HS-27A (cell line): ENCODE data around the gene KIF3C.
"Not testable (repeated sequence)": the region's sequence is repeated elsewhere in the genome, so short reads cannot be mapped to it uniquely, and the experiment has no call there.

Experiments
- DNase-seq: peaks from one replicate; pipeline ENCODE4 v3.0.0-alpha.2; 2012; ENCODE audit warnings: low read depth, missing footprints

The KIF3C gene

DNA sequence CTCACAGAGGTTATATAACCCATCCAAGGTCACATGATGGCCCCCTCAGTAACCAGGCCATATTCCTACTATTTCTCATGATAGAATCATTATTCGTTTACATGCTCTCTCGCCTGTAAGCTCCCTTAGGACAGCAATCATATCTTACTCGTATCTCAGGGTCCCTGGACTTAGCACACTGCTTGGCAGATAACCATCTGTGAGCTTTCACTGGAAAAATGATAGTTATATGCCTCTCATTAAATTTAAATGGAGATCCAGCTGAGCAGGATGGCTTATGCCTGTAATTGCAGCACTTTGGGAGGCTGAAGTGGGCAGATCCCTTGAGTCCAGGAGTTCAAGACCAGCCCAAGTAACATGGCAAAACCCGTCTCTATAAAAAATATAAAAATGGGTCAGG, 21.9 kb downstream of the KIF3C start:
- no peak for DNase-seq

DNA sequence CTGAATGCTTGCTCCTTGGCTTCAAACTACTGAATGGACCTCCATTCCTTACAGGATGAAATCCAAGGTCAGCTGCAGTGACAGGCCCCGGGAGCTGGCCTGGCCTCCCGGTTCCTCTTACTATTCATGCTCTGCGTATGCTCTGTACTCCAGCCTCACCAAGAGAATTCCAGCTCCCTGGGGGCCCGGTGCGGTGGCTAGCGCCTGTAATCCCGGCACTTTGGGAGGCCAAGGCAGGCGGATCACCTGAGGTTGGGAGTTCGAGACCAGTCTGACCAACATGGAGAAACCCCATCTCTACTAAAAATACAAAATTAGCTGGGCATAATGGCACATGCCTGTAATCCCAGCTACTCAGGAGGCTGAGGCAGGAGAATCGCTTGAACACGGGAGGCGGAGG, 23.7 kb downstream of the KIF3C start:
- not testable (repeated sequence) for DNase-seq

DNA sequence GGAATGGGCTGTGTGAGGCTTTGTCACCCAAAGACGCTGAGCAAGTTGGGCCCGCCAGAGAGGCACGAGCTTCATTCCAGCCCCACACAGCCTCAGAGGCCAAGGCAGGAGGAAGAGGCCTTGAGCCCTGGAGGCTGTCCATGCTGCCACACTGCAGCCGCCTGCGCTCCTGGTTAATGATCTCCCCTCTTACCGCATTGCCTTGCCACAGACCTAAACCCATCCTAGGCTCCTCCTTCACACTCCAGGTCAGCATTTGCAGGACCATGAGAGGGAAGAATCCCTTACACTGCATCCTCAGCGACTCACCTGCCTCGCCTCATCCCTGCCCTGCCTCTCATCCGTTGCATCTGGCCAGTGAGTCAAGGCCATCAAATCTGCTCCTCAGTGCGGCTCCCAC, 24.6 kb downstream of the KIF3C start:
- DNase-seq, result no peak

DNA sequence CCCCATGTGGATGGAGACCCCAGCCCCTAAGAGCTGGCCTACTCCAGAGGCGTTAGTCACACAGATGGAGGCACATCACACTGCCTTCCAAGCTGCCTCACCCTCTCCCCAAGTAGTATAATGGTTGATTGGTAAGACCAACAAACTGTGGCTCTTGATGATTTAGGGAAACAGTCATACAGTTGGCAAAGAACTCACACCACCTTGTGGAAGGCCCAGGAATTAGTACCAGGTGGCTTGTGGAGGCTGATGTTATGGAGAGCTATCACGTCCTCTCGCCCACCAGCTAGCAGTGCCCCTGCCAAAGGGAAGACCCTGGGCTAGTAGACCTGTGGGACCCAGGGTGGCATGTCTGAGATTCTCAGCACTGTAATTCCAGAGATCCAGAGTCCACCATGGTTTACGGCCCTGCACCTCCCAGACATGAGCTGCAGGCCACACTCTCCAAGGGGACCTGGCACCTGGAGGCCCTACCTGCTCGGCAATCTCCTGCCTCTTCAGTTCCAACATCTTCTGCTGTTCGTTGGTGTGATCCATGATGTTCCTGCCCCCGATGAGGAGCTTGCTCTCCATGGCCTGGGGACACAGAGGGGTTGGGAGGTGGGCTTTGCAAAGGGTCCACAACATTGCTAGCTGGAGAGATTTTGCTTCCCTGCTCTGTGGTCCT, 26.3 kb downstream of the KIF3C start:
- no peak for DNase-seq

DNA sequence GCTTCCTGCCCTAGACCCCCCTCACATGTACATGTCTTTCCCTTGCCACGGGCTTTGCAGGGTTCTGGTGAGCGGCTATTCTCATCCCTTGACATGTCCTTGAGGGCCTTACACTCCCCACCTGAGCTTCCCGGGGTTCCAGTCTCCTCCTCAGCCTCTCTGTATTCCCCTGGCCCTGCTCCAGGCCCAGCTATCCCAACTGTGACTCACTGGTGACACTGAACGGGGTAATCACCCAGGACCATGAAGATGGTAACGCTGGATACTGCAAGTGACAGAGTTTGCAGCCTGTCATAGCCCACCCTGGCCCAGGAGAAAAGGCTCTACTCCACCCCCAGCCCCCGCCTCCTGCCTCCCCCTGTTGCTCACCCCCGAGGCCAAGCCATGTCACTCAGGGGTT, 27.3 kb downstream of the KIF3C start:
- DNase-seq, result no peak

DNA sequence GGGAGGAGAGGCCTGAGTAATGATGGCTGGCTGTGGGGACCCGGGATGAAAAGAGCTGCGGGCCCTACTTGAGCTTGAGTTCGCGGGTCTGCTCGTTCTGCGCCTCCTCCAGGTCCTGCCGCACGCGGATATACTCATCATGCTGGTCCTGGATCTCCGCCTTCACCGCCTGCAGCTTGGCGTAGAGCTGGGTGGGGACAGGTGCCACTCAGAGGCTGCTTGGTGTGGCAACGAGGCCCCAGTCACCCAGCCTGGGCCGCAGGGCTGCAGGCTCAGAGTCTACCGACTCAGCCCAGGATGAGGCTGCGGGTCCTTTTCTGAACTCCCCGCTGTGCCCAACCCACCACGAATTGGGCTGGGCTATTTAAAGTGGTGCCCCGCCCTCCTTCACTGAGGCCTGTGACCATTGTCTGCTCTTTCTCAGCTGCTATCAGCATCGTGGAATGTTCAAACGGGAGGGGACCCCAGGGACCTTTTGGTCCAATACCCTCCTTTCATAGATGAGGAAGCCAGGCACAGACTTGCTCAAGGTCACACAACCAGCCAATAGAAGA, 28.0 kb downstream of the KIF3C start:
- DNase-seq, result no peak

DNA sequence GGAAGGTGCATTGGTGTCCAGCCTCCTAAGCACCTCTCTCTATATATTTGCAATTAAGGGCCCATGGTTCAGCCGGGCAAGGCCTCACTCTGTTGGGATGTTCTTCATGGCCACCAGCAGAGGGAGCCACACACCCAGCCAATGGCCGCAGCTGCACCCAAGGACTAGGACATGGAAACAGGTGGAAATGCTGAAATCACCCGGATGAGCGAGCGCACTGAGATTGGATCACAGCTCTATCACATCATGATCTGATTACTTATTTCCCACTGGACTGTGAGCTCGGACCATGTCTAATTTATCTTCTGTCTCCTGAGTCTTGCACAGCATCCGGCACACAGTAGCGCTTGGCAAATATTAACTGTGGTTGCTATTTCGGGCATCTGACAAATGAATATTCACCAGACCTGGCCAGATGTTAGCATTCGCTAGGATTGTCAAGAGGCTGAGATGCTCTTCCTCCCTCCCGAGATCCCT, 31.2 kb downstream of the KIF3C start:
- peak; percentile 29 for DNase-seq

DNA sequence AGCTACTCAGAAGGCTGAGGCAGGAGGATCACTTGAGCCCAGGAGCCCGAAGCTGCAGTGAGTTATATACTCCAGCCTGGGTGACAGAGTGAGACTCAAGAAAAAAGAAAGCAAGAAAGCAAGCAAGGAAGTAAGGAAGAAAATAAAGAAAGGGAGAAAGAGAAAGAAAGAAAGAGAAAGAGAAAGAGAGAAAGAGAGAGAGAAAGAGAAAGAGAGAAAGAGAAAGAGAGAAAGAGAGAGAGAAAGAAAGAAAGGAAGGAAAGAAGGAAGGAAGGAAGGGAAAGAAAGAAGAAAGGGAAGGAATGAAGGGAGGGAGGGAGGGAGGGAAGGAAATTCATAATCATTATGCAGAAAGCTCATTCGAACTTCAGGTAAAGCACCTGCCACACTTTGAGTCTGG, 33.9 kb downstream of the KIF3C start:
- DNase-seq, result no peak

DNA sequence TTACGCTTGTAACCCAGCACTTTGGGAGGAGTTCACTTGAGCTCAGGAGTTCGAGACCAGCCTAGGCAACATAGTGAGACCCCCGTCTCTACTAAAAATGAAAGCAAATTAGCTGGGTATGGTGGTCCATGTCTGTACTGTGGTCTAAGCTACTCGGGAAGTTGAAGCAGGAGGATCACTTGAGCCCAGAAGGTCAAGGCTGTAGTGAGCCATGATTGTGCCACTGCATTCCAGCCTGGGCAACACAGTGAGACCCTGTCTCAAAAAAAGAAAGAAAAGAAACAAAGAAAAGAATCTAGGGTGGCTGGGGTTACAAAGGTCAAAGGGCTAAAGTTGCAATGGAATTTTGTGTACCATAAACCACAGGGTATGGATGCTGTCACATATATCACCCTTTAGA, 41.3 kb downstream of the KIF3C start:
- no peak for DNase-seq

DNA sequence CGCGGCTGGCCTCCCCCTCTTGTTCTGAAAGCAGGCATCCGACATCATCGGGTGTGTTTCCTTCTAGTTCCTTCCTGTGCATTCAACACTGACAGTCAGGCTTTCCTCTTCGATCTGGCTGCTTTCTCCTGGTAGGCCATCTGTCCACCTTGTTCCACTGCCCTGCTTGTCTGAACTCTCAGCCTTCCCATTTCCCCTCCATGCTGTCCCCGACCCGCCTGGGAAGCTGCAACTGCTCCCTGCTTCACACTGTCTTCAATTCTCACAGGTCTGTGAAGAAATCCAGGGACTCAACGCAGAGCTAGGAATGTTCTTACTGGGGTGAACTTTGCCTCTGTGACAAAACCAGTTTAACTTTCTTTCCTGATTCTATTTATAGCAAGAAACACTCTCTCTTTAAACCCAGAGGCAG, 43.0 kb downstream of the KIF3C start:
- no peak for DNase-seq

DNA sequence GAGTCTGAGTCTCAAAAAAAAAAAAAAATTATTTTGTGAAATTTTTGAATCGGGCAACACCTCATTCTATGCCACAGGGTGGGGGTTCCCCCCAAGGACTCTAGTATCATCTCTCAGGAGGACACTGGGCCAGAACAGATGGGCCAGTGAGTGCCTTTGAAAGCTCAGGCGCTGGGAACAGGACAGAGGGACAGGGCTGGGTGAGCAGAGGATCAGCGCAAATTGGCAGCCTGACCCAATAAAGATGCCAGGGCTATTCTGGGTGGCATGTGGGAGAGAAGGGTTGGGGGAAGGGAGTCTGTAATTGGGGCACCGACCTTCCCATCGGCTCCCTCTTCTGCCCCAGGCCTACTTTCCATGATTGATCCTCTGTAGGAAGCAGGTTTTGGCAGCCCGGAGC, 44.0 kb downstream of the KIF3C start:
- DNase-seq, result no peak

DNA sequence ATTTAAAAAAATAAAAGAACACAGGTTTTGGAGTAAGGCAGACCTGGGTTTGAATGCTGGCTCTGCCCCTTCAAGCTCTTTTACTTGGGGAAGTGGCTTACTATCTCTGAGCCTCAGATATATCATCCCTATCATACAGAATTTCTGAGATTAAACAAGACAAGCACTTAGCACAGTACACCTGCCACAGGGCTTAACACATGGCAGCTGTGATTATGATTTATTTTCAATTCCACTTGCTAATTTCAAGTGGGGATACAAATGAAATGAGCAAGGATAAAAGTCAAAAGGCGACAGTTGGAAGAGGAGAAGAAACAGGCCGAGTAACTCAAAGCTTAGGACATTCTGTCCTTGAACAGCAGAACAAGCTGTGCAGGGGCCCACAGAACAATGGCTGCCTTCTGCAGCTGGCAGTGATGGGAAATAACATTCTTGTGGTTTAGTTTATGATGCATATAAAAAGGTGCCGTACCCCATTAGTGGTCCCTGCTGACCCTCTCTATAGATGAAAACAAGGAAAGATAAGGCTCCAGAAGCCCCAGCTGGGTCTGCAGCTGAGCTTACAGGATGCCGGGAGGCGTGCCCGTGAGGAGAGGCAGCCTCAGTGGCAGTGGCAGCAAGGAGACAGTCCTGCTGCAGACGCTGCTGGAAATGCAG, 45.3 kb downstream of the KIF3C start:
- DNase-seq, result no peak

DNA sequence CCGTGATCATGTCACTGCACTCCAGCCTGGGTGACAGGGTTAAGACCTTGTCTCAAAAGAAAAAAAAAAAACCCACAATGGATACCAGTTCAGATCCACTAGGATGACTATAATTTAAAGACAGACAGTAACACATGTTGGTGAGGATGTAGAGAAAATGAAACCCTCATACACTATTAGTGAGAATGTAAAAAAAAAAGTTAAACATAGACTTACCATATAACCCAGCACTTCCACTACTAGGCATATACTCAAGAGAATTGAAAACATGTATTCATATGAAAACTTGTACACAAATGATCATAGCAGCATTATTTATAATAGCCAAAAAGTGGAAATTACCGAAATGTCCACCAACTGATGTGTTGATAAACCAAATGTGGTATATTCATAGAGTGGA, 48.7 kb downstream of the KIF3C start:
- no peak for DNase-seq

DNA sequence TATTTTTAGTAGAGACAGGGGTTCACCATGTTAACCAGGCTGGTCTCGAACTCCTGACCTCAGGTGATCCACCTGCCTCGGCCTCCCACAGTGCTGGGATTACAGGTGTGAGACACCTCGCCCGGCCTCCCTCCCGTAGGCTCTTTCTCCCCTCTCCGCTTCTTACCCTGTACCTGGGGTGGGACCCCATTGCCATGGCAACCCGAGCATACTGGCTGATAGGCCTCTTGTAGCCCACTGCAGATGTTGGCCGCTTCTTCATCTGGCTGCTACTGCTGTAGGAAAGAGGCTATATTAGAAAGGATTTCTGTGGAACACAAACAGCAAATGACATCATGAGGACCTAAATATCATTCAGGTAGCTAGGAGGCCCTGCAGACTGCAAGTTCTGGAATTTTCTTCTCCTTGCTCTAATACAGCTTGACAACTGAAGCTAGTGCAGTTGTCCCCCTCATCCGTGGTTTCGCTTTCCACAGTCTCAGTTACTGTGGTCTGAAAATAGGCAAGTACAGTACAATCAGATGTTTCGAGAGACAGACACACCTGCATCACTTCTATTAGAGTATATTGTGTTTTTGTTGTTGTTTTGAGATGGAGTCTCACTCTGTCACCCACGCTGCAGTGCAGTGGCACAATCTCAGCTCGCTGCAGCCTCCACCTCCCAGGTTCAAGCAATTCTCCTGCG, 52.4 kb downstream of the KIF3C start:
- DNase-seq, result no peak

DNA sequence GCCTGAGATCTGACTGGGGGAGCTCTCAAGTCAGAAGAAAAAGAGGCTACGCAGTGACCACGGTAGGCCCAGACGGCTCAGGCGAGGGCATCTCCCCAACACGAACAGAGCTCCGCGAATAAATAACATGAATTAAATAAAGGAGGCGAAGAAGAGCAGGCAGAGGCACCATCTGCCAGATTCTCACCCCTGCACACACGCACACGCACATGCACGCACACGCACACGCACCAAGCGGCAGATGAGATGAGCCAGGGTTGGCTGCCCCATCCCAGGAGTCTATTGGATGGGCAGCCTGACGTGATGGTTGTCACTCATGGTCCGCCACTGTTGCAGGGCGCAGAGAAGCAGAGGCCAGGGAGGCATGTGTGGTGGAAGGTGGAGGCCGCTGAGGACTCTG, 53.6 kb downstream of the KIF3C start:
- DNase-seq, result no peak

DNA sequence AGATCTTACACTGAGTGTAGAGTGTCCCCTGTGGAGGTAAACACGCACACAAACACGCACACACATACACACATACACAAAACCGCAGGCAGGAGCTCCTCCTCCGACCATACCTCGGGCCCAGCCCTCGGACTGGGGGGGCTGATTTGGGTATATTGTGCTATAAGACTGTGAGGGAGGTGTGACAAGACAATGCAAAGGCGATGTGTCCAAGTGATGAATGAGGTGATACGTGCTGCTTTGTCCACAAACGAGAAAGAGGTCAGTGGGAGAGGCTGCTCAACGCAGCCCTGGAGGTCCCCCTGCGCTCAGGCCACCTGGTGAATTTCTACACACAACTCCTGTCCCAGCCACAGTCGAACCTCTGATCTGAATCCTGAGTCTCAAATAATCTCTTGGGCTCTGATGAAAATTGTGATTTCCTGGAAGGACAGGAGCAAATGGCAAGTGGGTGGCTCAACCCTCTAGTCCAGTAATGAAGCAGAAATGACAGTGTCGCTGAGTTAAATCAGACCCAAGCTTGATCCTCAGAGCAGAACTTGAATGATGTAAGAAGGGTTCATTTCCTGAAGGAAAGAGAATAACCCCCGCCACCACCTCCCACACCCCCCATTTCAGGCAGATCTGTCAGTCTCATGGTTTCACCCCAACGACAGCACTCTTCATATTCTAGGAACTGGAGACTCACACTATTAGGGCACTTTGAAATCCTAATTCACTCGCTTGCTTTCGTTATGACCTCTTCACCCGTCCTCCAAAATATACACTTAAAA, 55.1 kb downstream of the KIF3C start:
- DNase-seq, result no peak

DNA sequence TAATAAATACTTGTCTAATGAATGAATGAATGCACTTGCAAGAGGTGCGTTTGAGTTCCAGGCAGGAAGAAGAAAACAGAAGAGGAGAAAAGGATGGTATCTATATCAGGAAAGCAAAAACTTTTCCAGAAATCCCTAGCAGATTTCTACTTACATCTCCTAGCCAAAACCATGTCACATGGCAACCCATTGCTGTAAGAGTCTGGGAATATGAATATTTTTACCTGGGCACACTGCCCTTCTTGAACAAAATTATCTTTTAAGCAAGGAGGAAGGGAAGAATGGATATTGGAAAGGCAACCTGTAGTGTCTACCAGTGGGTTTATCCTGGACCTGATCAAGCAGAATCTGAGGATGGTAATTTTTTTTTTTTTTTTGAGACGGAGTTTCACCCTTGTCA, 59.8 kb downstream of the KIF3C start:
- no peak for DNase-seq

DNA sequence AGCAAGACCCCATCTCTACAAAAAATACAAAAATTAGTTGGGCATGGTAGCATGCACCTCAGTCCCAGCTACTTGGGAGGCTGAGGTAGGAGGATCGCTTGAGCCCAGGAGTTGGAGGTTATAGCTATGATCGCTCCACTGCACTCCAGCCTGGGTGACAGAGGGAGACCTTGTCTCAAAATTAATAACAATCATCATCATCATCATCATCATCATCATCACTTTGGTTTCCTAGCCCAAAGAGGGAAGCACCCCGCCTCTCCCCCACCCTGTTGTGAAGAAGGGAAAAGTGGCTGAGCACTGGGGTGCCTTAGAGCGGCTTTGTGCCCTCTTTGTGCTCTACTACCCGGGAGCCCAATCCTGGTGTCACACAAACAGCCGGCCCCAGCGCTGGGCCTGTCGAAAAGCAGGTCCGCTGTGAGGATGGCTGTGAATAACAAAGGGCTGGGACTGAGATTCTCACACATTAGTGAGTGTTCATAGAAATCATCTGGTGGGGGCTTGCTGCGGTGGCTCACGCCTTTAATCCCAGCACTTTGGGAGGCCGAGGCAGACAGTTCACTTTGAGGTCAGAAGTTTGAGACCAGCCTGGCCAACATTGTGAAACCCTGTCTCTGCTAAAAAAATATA, 61.4 kb downstream of the KIF3C start:
- DNase-seq, result no peak

DNA sequence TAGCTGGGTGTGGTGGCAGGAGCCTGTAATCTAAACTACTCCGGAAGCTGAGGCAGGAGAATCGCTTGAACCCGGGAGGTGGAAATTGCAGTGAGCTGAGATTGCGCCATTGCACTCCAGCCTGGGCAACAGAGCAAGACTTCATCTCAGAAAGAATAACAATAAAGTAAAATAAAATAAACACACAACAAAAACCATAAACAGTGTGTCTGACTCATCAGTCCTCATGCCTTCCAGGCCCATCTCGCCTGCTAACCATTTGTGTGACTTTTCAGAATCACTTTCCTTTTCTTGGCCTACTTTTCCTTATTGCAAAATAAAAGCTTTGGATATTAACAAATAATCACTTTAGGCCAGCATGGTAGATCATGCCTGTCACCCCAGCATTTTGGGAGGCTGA, 62.0 kb downstream of the KIF3C start:
- DNase-seq, result no peak

DNA sequence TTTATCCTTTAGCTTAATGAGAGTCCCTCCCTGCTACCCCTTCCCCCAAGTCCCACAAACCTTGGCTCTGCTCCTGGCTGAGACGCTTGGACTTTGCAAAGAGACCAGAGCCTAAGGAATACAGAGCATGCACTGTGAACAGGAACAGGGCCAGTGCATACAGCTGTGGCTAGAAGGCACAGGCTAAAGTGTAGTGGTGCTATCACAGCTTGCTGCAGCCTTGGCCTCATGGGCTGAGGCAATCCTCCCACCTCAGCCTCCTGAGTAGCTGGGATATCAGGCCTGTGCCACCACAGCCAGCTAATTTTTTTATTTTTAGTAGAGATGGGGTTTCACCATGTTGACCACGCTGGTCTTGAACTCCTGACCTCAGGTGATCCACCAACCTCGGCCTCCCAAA, 64.5 kb downstream of the KIF3C start:
- DNase-seq, result no peak

DNA sequence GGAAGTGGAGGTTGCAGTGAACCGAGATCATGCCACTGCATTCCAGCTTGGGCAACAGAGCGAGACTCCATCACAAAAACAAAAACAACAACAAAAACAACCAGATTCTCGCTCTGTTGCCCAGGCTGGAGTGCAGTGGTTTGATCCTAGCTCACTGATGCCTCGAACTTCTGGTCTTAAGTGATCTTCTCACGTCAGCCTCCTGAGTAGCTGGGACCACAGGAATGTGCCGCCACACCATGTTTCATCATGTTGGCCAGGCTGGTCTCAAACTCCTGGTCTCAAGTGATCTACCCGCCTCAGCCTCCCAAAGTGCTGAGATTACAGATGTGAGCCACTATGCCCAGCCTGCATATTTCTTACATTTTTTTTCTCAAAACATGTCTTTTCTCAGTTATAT, 64.9 kb downstream of the KIF3C start:
- DNase-seq, result not testable (repeated sequence)
